ENCODE measurements around the gene CACFD1. TPM values are rescaled to one million over a fixed set of nuclear protein-coding genes. Genes with fewer than 3 reads are reported as not detected.

CACFD1 gene
- total and polyA plus RNA-seq, 12 donors, result 6.5 to 29.5 (median 17.5) TPM

- no peak overlapping the region for H3K4me3 ChIP-seq
- no peaks in the 10 kb centered on the region for H3K9me3 ChIP-seq (replicated peaks in 1 of 3)
- TF ChIP-seq, protein P1, sequence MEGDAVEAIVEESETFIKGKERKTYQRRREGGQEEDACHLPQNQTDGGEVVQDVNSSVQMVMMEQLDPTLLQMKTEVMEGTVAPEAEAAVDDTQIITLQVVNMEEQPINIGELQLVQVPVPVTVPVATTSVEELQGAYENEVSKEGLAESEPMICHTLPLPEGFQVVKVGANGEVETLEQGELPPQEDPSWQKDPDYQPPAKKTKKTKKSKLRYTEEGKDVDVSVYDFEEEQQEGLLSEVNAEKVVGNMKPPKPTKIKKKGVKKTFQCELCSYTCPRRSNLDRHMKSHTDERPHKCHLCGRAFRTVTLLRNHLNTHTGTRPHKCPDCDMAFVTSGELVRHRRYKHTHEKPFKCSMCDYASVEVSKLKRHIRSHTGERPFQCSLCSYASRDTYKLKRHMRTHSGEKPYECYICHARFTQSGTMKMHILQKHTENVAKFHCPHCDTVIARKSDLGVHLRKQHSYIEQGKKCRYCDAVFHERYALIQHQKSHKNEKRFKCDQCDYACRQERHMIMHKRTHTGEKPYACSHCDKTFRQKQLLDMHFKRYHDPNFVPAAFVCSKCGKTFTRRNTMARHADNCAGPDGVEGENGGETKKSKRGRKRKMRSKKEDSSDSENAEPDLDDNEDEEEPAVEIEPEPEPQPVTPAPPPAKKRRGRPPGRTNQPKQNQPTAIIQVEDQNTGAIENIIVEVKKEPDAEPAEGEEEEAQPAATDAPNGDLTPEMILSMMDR (IDR thresholded peaks at IDR 0.05), result no peak
- TF ChIP-seq POLR2A (IDR thresholded peaks at IDR 0.05), result no peak
- peaks cover 8% of the 10 kb centered on the region for H3K27me3 ChIP-seq
- H3K4me1 ChIP-seq (replicated peaks in 1 of 2), result no peaks in the 10 kb centered on the region
- no peak for DNase-seq
- intact Hi-C loops (cut with DNase I), result no loop called here
- no peak overlapping the region for H3K27ac ChIP-seq
- no peaks in the 10 kb centered on the region for H3K36me3 ChIP-seq (replicated peaks in 1 of 2)
- 83 to 93% (median 89%) methylated on average over 5 to 12 of the region's 12 CpGs for WGBS, 4 donors
These were observed 35.6 kb upstream of the CACFD1 start for GRCh38 chr9:133424187-133424586.

GRCh38 chr9:133425049-133425632 is 34.6 kb upstream of the CACFD1 start:
- Histone ChIP-seq H3K36me3 (replicated peaks in 1 of 2) (no peaks in the 10 kb centered on the region), H3K27me3 (peaks cover 8% of the 10 kb centered on the region), H3K27ac (no peak overlapping the region), H3K9me3 (replicated peaks in 1 of 3) (no peaks in the 10 kb centered on the region), H3K4me3 (no peak overlapping the region), H3K4me1 (replicated peaks in 1 of 2) (no peaks in the 10 kb centered on the region)
- intact Hi-C loops (cut with DNase I), result no loop called here
- TF ChIP-seq, protein P1 (IDR thresholded peaks at IDR 0.05), result no peak
- no peak for TF ChIP-seq POLR2A (IDR thresholded peaks at IDR 0.05)
- WGBS, 4 donors, result 71 to 92% (median 81%) methylated on average over 8 to 22 of the region's 22 CpGs
- no peak for DNase-seq

- intact Hi-C loops (cut with DNase I), result no loop called here
- H3K27me3 ChIP-seq, result peaks cover 8% of the 10 kb centered on the region
- H3K27ac ChIP-seq, result no peak overlapping the region
- no peak overlapping the region for H3K4me3 ChIP-seq
- no peak for DNase-seq
- WGBS, 4 donors, result 57 to 100% (median 87%) methylated on average over 2 to 11 of the region's 11 CpGs
- TF ChIP-seq, protein P1 (IDR thresholded peaks at IDR 0.05), result no peak
- no peak for TF ChIP-seq POLR2A (IDR thresholded peaks at IDR 0.05)
- H3K9me3 ChIP-seq (replicated peaks in 1 of 3), result no peaks in the 10 kb centered on the region
- no peaks in the 10 kb centered on the region for H3K4me1 ChIP-seq (replicated peaks in 1 of 2)
- no peaks in the 10 kb centered on the region for H3K36me3 ChIP-seq (replicated peaks in 1 of 2)
These were observed 33.8 kb upstream of the CACFD1 start for GRCh38 chr9:133426011-133426410.

- H3K4me1 ChIP-seq (replicated peaks in 1 of 2), result no peaks in the 10 kb centered on the region
- no peaks in the 10 kb centered on the region for H3K36me3 ChIP-seq (replicated peaks in 1 of 2)
- H3K4me3 ChIP-seq, result peak overlapping the region in 1 of 4 donors; percentile 38
- DNase-seq, result no peak
- TF ChIP-seq, protein P1 (IDR thresholded peaks at IDR 0.05), result no peak
- no peak for TF ChIP-seq POLR2A (IDR thresholded peaks at IDR 0.05)
- WGBS, 4 donors, result 59 to 69% (median 63%) methylated on average over 10 of the region's 10 CpGs
- no peak overlapping the region for H3K27ac ChIP-seq
- intact Hi-C loops (cut with DNase I), result no loop called here
- H3K27me3 ChIP-seq, result peaks cover 8% of the 10 kb centered on the region
- no peaks in the 10 kb centered on the region for H3K9me3 ChIP-seq (replicated peaks in 1 of 3)
These were observed 32.0 kb upstream of the CACFD1 start for GRCh38 chr9:133427658-133428348.

Data from adrenal gland (tissue), 12 donors.